ENCODE results near the gene ARRB1.
A peak's percentile ranks its signal among the peaks of the same experiment; 100 is the strongest.
"Not testable (repeated sequence)": the region's sequence is repeated elsewhere in the genome, so short reads cannot be mapped to it uniquely, and the experiment has no call there.

The ARRB1 gene

DNA sequence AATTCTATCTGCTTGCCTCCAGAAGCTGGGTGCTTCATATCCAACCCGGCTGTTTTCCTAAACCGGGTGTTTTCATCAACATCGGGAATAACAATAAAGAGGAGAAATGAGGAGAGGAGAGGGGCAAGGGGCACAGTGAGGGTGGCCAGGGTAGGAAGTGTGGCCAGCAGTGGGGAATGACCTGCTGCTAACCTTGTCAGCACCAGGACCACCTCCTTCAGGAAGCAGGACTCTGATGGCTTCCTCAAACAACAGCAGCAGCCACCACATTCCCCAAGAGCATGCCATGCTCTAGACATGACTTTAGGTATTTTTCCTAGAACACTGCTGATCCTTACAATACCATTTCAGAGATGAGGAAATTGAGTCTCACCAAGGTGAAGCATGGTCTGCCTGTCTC is 58.5 kb downstream of the ARRB1 start:
- no peak for DNase-seq

DNA sequence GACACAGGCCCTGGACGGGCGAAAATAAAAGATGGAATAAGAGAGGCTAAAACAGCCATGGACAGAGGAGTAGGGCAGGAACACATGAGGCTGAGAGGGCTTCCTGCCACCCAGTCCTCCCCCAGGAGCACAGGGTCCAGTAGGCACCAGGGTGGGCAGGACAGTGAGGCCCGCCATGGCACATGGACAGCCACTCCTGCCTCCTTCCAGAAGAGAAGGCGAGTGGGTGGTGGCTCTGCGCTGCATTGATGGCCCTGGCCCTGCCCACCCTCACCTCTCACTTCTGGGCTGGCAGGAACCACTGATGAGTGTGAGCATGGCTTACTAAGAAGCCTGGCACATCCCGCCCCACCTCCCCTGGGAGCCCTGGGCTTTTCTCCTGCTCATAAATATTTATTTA is 59.7 kb downstream of the ARRB1 start:
- DNase-seq, result no peak

DNA sequence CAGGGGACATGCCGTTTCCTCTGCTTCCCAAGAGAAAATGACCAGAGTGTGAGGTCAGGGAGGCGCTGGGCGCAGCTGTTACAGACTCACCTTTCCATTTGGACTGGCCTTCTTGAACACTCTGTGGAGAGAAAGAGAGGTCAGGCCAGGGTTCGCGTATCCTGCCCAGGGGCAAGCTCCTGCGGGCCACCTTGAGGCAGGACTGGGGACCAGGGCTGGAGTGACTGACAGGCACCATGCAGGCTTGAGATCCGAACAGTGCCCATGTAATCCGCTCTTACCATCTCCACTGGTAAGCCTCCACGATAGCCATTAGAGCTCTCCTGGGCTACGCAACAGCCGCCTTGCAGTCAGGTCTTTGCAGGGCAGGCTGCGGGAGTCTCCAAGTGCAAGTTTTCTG is 61.5 kb downstream of the ARRB1 start:
- DNase-seq, result no peak

GRCh38 chr11:75289511-75289760 is 62.0 kb downstream of the ARRB1 start:
- DNase-seq, result no peak

DNA sequence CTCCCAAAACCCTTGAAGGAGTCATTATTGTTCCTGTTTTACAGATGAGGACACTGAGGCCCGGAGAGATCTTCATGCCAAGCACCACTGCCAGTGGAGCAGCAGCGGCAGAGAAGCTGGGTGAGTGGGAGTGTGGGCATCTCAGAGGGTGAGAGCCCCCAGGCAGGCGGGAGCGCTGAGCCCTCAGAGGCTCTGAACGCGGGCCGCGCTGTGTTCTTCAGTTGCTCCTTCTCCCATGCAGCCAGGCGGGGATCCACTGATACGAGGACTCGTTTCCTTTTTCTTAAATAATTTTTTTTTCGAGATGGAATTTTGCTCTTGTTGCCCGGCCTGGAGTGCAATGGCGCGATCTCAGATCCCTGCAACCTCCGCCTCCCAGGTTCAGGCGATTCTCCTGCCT is 63.9 kb downstream of the ARRB1 start:
- no peak for DNase-seq

DNA sequence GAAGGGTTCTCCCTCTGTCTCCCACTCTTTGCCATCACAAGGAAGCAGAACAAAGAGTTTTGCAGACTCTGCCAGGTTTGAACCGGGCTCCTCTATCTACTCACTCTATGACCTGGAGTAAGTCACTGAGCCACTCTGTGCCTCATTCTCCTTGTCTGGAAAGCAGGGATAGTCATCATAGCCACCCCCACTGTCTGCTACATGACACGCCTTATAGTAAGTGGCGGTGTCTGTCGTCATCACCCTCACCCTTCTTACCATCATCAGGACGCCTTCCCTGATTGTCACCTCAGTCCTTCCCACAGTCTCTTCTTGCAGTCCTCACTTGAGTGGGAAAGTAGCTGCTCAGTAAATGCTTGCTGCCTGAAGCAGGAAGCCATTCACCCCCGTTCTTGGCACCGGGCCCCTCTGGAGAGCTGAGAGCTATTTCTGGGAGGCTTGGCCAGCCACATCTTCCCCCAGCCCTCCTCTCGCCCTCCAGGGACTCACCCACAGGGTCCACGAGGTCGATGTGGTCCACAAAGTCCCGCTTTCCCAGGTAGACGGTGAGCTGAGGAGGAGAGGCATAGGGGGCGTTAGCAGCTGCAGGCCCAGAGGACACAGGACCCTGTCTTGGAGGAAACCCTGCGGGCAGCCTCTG is 64.5 kb downstream of the ARRB1 start:
- DNase-seq, result no peak

DNA sequence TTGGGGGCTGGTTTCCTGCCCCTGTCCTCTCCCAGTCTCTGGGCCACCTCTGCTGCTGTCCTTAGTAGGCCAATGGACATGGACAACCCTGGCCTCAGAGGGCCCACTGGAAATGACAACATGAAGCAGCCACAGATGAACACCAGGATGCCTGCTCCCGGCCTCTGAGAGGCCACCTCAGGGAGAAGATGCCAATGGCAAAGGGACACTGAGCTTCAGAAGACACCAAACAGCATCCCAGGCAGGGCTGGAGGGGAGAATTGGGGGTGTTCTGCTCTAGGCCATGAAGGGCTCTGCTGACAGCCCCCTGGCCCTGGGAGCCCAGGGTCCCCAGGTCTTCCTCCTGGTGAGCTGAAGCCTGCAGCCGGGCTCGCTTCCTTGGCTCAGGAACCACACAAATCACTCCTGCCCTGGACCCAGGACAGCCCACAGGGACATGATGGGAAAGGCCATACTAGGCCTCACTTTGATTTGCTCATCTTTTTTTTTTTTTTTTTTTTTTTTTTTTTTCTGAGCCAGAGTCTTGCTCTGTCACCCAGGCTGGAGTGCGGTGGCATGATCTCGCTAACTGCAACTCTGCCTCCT is 65.6 kb downstream of the ARRB1 start:
- no peak for DNase-seq

DNA sequence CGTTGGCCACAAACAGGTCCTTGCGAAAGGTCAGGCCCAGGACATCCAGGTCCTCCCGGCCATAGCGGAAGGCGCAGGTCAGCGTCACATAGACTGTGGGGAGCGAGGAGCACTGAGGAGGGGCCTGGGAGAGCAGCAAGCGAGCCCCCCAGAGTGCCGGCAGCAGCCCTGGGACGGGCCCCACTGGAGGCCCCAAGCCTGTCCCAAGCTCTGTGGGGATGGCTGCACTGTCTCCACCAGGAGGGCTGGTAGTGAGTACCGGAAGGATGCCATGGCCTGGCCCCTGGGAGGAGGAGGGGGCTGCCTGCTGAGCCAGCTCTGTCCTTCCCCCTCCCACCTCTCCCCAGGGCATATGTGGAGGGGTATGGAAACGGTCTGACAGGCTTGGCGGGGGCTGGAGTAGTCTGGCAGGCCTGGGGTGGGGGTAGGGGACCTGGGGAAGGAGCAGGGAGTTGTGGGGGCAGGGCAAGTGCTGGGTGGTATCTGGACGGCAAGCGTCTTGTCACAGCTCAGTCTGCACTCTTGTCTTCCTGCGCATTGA is 68.0 kb downstream of the ARRB1 start:
- no peak for DNase-seq

DNA sequence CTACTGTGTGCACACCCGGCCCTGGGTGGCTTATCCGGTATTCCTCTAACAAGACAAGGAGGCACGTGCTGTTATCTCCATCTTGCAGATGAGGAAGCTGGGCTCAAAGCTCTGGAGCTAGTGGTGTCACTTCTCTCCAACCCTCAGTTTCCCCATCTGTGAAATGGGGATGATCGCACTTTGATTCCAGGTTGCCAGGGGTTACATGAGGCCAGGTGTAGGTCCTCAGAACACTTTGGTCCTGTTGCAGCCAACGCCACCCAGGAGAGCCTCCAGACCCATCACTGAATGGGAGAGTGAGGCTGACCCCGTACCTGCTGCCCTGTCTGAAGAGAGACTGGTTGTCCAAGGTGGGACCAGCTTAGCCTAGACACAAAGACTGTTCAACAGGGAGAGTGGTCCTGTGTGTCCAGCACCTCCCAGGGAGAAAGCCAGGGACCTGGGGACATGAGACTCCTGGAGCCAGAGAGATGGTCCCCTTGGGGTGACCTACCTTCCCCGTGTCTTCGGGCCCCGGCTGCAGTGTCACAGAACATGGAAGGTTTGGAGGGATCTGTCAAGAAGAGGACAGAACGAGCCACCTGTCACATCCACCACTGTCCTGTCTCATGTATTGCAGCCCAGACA is 69.9 kb downstream of the ARRB1 start:
- no peak for DNase-seq

- no peak for DNase-seq
Observed at GRCh38 chr11:75280770-75281468, 70.5 kb downstream of the ARRB1 start.

- peak; percentile 11 to 54 for DNase-seq
Observed at GRCh38 chr11:75280227-75280701, 71.2 kb downstream of the ARRB1 start.

DNA sequence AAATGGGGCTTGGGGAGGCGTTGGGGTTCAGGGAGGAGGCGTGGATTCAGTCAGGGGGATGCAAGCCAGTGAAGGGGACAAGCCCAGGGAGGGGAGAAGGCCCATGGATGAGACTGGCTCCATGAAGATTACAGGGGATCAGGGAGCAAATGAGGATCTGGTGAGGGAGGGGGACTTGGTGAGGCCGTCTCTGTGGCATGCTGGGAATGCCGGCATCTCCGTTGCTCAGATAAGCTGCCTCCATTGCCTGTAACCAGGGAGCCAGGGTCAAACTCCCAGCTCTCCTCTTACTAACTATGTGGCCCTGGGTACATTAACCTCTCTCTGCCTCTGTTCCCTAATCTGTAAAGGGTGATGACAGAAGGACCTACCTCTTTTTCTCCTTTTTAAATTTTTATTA is 72.2 kb downstream of the ARRB1 start:
- no peak for DNase-seq

- no peak for DNase-seq
Observed at GRCh38 chr11:75277991-75278790, 73.3 kb downstream of the ARRB1 start.

GRCh38 chr11:75277211-75277805 is 74.2 kb downstream of the ARRB1 start:
- no peak for DNase-seq

GRCh38 chr11:75276686-75277085 is 74.8 kb downstream of the ARRB1 start:
- no peak for DNase-seq

- DNase-seq, result no peak
Observed at GRCh38 chr11:75276186-75276585, 75.3 kb downstream of the ARRB1 start.

DNA sequence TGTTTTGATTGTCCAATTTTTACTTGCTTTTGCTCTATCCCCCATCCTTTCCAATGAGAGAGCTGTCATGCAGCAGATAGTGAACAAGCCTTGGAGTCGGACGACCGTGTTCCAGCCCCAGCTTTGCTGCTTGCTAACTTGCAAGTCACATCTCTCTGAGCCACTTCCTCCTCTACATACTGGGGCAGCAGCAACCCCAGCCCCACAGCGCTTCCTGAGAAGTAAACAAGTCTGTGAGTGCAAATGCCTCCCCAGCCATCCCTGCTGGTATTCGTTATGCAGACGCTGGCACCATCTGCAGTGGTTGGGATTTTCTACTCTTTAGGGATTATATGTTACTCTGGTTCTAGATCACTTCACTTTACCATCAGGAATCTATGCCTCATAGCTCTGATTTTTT is 75.9 kb downstream of the ARRB1 start:
- DNase-seq, result peak in 1 of 2 donors; percentile 95

DNA sequence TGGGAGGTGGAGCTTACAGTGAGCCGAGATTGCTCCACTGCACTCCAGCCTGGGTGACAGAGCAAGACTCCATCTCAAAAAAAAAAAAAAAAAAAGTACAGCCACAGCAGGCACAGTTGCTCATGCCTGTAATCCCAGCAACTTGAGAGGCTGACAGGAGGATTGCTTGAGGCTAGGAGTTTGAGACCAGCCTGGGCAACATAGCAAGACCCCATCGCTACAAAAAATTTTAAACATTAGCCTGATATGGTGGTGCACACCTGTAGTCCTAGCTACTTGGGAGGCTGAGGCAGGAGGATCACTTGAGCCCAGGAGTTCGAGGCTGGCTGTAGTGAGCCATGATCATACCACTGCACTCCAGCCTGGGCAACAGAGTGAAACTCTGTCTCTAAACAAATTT is 76.7 kb downstream of the ARRB1 start:
- not testable (repeated sequence) for DNase-seq

DNA sequence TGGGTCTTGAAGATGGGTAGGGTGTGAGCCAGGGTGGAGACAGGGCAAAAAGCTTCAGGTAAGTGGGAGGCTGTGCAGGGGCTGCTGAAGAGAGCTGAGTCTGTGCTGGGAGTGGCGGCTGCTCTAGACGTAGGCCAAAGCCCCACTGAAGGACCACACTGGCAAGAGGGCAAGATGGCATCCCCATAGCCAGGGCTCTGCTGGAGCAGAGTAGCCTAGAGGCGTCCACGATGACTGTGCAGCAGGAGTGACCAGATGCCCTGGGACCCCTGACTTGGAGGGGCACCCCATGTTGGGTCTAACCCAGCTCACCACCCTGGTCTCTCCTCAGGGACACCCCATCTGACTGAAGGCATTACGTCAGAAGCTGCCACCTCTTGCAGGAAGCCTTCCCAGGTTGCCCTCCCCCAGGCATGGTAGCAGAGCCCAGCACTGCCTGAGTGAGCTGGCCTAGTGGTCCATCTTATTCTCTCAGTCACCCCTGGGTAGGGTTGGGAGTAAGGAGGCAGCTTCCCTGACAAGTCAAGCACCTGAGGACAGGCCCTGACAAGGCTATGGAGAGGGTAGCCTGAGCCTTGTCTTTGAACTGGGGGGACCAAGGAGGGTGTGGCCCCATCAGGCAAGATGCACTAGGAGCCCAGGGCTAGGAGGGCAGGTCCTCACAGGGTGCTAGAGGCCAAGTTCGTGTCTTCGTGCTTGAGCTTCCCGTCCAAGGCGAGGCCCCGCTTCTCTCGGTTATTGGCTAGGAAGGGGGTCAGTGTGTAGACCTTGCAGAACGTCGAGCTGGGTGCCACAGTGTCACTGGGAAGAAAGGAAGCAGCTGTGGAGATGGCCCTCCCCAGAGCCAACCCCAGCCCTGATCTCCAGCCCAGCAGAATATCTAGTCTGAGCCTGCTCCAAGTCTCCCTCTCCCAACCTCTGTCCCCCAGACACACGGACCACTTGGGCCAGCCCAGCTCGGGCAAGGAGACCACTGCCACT is 77.8 kb downstream of the ARRB1 start:
- DNase-seq, result no peak

- no peak for DNase-seq
Observed at GRCh38 chr11:75272821-75273301, 78.6 kb downstream of the ARRB1 start.

GRCh38 chr11:75272391-75272790 is 79.1 kb downstream of the ARRB1 start:
- DNase-seq, result no peak

All from bone marrow (tissue), 2 donors.